Stimulated activated CD8-positive, alpha-beta memory T cell treated with anti-CD3 and anti-CD28 coated beads, Interleukin-7, amount 100 ng/mL, for 24 hours (primary cell): ENCODE results near the gene SPATA6.
A peak's percentile ranks its signal among the peaks of the same experiment; 100 is the strongest.
"Not testable (repeated sequence)": the region's sequence is repeated elsewhere in the genome, so short reads cannot be mapped to it uniquely, and the experiment has no call there.

Experiments
- DNase-seq: peaks from one replicate; pipeline ENCODE4 v3.0.0-alpha.2; 2020; ENCODE audit warnings: low read depth

Gene SPATA6

DNA sequence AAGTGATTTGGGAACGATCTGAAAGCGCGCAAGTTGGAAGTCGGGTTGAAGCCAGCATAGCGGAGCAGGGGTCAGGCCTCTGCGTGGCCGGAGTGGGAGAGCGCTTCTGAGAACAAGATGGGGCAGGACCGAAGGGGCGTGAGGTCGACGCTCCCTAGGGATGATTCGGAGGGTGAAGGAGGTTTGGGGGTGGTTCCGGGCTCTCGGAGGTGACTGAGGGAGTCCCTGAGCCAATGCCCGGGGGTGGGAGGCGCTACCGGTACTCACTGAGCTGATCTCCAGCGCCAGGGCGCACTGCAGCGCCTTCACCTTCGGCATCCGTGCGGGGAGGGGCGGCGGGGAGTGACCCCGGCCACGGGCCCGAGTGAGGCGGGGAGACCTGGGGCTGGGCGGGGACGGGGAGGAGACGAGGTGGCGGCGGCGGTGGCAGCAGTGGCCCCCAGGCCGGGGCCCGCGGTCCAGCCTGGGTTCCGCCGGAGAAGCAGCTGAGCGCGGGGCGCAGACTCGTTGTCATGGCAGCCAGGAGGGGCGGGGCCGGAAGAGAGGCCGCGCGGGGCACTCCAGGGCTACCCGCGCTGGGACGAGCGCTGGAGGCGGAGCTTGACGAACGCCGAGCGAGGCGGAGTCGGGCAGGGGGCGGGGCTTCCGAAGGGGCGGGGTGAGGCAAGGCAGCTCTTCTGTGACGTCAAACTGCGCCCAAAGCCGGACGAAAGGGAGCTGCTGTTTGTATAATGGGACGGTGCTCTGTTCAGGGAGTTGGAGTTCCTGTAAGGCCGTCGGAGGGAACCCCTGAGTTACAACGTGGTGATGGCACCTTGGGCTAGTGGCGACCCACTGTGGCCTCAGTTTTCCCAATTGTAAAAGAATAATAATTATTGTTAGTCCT is at the start of gene SPATA6:
Gene SPATA6, minus strand, starts transcription at position 514 of the 886 bp plus-strand sequence. Its CDS starts 196 bp downstream, at position 318.
- DNase-seq = peak; percentile 94

DNA sequence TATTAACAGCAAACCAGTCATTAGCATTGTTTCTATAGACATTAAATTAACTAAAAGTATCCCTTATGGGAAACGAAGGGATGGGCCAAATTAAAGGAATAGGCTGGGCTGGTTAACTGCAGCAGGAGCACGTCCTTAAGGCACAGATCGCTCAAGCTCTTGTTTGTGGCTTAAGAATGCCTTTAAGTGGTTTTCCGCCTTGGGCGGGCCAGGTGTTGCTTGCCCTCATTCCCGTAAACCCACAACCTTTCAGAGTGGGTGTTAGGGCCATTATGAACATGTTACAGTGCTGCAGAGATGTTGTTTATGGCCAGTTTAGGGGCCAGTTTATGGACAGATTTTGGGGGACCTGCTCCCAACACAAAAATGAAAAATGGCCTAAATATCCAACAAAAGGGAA is 47.9 kb upstream of the SPATA6 start:
- DNase-seq = not testable (repeated sequence)

DNA sequence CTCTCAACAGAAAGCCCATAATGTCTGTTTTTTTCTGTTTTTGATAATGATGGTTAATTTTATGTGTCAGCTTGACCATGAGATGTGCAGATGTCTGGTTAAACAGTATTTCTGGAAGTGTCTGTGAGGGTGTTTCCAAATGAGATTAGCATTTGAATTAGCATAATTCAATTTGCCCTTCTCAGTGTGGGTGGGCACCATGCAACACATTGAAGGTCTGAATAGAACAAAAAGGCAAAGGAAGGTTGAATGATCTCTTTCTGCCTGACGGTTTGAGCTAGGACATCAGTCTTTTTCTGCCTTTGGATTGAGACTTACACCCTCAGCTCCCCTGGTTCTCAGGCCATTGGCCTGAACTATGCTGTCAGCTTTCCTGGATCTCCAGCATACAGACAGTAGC is 34.9 kb upstream of the SPATA6 start:
- DNase-seq = no peak

DNA sequence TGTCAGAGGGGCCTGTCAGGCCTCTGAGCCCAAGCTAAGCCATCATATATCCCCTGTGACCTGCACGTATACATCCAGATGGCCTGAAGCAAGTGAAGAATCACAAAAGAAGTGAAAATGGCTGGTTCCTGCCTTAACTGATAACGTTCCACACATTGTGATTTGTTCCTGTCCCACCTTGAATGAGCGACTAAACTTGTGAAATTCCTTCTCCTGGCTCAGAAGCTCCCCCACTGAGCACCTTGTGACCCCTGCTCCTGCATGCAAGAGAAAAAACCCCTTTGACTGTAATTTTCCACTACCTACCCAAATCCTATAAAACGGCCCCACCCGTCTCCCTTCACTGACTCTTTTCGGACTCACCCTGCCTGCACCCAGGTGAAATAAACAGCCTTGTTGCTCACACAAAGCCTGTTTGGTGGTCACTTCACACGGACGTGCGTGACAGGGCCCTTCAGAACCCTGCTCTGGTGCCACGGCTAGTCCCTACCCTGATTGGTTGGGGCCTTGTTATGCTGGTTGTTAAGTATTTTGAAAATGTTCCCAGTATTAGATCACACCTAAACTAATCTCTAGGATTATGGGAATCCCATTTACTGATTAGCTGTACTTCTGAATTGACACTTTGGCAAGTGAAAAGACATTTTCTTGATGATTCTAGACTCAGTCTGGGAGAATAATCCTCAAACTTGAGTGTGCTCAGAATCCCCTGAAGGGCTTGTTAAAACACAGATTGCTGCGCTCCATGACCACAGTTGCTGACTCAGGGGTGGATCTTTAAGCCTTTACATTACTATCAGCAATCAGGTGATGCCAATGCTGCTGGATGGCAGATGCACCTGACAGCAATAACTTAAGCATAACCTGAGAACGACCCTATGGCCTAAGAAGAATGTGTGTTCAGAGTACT is 28.8 kb upstream of the SPATA6 start:
- DNase-seq = no peak

DNA sequence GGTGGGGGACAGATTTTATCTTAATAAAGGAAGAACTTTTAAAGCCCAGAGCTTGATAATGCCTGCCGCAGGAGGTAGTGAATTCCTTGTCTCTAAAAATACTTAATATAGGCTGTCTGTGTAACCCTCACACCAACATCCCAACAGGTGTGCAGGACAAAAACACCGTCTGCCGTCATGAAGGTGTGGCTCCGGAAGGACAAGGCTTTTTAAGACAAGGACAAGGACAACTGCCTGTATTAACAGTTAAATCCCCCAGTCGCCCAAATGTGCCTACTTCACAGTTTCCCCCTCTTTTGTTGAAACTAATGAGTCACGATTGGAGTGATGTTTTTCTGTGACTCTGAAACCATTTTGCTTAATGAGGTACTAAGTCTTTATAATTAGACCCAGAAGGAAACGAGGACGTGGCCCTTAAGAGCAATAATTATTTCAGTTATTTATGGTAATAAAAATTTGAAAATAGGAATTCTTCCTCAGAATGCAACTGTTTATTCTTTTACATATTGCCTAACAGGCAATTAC is 27.3 kb upstream of the SPATA6 start:
- DNase-seq = no peak

DNA sequence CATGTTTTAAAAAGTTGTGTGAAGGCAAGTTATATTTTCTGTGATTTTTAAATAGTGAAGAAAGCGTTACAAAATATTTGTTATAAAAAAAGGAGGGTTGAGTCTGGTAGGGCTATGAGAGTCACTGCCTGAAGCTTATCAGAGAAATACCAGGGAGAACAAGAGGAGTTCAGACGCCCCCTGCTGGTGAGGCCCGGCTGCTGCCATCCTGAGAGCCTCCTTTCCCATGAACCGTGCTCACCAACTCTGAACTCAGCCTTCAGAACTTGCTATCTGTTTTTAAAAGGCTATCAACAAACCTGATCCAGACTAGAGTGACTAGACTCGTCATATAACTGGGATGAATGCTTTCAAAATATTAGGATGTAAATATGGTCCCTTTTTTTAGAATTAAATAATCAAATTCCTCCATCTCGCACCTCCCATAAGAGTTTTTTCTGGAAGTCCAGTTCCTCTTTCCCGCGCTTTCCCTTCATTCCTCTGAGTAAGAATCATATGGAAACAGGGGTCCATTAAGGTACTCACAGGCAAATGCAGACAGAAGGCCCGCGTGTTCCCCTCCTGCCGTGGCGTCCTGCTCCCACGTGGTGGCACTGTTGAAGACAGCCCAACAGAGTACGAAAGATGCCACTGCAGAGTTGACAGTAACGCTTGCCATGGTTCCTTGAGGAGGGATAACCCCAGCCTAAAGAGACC is 26.2 kb upstream of the SPATA6 start:
- DNase-seq = peak; percentile 61

DNA sequence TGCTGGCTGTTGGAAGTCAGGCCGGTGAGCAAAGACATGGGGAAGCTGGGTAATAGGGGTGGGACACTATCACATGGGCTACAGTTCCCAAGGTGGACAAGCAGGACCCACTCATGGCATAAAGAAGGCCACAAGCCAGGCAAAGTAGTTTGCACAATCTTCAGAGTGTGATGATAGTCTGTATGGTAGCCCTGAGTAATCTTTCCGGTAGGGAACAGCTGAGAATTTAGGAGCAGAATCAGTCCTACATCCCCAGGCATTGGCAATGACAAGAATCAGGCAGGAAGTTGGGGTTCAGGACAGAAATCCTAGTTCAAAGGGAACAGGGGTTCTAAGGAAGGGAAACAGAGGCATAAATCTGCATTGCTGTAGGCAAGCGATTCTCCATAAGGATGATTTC is 23.9 kb upstream of the SPATA6 start:
- no peak for DNase-seq

DNA sequence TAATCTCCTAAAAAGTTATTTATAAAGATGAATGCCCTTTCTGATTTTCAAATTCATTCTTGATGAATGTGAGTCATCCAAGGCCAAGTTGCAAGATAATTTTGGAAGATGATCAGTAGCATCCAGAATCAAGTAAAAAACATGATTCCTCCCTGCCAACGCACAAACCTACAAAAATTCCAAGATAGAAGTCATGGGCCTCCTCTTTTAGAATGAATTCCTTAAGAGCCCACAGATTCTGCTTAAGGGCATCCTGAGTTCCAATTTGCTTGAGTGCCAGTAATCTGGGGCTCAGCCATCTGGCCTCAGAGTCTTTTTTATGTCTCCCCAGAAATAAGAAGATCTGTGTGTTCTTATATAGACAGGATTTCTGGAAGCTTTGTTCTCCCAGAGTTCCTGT is 23.2 kb upstream of the SPATA6 start:
- DNase-seq = no peak

DNA sequence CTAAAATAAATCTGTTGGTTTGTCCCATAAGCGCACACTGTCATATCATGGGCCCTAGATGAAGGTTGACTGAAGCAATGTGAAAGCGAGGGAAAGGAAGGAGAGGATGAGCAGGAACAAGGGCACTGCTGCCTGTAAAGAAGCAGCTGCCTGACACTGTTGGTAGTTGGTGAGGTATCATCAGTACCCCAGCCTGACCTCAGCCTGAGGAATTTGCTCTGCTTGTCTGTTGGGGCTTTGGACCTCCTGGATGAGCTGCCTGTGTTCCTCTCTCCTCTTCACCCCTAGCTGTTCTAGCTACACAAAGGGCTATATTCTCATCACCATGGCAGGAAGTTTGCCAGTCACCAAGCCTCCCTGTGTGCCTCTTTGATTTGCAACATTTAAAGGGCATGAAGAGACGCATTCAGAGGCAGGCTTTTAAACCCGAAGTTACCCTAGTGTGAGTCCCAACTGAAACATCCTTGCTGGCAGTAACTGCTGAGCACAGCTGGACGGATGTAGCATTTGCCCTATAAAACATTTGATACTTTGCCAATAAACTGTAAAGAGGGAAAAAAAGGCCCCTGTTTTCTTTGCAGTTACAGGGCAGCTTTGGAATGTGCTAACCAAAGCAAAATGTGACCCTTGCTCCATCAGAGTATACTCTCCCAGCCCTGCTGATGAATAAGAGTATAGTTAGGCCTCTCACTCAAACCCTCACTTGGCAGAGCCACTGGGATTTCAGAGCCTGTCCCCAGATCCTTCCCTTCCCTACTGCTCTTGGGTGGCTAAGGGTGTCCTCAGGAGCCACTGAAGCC is 22.2 kb upstream of the SPATA6 start:
- no peak for DNase-seq

DNA sequence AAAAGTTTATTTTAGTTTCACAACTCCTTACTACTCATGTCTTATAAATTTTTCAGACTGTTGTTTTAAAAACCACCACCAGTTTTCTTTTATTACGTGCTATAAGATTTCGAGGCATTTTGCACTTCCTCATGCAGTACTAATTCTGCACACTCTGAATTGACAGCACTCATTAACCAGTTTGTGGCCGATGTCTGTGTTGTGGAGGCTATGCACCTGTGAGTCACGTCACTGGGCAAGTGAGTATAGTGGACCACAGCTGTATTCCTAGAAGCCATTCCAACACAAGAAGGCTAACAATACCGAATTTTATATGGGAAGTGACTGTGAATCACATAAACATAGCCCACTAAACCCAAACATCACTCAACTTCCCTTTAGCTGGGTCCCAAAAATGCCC is 21.0 kb upstream of the SPATA6 start:
- DNase-seq = no peak

DNA sequence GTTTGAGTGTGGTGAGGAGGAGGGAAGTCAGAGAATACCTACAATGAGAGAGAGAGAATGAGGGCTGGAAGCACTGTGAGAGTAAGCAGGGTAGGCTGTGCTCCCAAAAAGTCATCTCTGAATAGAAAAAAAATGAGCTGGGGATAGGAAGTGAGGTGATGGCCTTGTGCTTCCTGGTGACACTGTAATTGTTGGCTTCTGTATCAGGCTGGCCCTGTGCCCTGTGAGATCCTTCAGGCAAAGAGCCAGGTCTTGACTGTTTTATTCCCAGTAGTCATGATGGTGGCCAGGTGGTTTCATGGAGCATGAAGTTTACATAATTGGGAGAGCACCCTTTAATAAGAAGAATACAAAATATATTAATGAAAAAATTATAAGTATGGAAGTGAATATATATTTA is 20.4 kb upstream of the SPATA6 start:
- DNase-seq = no peak

DNA sequence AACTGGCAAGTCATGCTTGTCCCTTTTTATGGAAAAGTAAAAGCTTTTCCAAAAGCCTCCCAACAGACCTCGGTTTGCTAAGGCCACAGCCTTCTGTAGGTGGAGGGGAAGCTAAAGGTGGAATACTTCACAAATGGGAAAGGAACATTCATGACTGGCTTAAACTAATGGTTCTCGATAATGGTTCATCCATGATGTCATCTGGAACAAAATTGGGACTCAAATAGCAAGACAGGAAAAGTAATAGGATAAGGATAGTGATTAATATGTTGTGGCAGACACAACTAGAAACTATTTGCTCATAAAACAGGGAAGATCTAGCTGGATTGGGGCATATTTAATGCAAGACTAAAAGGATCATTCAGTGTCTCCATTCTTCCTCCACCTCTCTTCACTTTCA is 16.7 kb upstream of the SPATA6 start:
- DNase-seq = no peak

DNA sequence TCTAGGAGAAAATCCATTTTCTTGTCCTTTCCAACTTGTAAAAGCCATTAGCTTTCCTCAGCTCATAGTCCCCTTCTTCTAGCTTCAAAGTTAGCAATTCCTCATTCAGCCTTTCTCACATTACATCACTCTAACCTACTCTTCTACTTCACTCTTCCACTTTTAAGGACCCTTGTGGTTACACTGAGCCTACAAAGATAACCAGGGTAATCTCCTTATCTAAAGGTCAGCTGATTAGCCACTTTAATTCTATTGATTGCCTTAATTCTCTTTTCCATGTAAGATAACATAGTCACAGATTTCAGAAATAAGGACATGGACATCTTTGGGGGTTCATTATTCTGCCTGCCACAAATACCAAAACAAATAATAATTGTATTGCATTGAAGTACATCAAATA is 8.5 kb upstream of the SPATA6 start:
- no peak for DNase-seq

DNA sequence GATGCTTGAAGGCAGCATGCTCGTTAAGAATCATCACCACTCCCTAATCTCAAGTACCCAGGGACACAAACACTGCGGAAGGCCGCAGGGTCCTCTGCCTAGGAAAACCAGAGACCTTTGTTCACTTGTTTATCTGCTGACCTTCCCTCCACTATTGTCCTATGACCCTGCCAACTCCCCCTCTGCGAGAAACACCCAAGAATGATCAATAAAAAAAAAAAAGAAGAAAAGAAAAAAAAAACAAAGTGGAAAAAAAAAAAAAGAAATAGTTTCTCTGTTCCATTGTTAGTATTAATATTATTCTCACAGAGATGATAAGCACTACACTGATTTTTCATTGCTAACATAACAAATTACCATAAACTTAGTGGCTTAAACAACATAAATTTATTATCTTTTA is 8.0 kb upstream of the SPATA6 start:
- not testable (repeated sequence) for DNase-seq

DNA sequence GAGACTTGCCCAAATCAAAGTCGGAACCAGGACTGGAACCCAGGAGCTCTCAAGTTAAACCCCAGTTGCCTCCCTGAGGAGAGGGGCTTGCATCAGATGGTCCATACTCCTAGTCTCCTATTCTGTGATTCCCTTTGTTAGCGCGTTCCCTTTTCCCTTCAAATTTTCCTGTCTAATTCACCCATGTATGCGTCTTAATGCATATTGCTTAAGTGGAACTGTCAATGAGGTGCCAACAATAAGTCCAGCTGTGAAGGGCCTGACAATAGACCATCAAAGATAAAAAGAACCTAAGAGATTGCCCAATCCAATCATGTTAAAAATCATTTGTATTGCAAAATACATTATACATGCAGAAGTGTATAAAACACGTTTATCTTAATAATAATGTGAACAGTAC is 634 bp upstream of the SPATA6 start:
- no peak for DNase-seq

DNA sequence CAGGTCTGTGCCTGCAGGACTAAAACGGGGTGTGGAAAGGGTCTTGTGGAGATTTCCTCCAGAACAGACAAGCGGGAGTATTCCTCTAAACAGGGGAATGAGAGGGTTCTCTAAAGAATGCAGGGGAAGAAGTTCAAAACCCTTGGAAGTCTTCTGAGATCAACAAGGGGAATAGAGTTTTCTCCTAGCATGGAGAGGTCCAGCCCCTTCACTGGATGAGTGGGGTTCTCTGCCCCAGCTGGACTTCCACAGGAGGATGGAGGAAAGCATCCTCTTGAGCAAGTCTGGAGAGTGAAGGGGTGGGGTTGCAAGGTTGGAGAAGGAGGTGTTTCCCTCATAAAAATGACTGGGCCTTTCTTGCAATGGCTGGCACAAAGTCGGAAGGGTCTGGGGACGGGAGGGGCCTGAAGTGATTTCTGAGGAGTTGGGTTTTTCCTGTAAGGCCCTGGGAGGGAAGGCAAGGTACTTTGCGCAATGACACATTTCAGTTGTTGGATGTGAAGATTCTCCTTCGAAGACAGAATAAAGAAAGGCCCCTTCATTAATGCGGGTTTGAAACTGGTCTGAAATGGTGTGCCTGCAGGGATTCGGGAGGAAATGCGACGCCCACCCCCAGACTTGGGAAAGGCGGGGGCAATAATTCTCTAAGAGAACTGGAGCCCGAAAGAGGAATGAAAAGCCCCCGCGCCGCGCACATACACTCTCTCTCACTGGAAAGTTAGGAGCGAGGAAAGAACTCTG is 884 bp downstream of the SPATA6 start:
- DNase-seq = no peak

DNA sequence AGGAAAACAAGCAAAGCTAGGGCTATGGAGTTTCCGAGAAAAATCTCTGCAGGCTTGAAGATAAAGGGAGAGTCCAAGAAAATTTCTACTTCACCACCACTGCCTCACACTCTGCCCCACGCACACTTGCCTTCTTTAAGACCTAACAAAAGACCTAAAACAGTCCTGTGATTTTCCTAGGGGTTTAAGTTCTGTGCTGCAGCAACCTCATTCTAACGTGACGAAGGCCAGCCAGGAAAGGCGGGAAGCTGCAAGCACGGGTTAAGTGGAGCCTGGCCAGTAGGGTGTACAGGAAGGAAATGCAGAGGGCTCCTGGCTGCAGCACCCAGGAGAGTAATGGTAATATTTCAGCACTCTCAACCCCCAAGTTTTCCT is 1.5 kb downstream of the SPATA6 start:
- no peak for DNase-seq

DNA sequence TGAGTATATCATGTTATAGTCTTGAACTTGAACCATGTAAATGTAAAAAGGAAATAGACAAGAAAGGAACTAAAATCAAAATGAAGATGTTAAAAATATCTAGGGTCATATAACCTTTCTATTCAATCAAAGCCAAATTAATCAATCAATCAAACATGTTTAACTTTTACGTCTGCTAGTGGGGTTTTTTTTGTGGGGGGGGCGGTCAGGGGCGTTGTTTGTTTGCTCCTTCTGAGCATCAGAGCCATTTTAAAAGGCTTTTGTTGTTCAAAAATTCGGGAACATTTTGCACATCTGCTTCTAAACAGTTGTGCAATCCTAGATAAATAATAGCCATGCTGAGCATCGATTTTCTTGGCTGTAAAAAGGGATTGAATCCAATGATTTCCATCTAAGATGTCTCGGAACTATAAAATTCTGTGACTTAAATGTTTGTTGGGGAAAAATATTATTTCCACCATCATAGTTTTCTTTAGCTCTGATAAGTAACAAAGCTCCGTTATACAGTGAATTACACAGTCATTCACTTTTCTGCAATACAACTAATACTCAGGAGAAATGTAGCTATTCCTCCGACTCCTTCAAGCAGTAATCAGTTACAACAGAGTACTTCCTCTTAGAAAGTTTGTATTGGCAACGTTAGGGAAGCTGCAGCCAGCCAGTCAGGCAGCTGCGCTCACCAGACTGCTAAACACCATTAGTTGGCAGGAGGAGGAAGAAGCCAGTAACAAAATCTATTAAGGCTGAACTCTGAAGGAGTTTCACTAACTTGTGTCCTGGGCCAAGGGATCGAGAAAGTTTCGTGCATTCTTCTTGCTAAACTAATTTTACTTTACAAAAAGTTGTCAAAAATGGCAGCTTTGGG is 2.2 kb downstream of the SPATA6 start:
- DNase-seq = no peak

DNA sequence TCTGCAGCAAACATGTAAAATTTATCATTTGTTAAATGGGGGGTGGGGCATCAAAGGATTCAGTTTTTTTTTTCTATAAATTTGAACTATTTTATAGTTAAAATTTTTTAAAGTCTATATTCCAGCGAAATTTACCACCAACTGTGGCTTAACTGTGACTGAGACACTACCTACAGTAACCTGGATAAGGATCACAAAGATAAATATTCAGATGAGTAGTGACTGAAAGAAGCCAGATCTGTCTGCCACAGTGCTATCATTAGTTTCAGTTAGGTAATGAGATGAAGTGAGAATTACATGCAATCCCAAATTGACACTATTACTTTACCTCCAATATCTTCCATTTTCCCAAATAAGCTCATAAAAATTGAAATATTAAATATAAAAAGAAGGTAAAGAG is 5.4 kb downstream of the SPATA6 start:
- DNase-seq = no peak
